HepG2 (cell line): Measurements from ENCODE around the gene TSHZ2. TPM values are rescaled to one million over a fixed set of nuclear protein-coding genes. Genes with fewer than 3 reads are reported as not detected.
A peak's percentile ranks its signal among the peaks of the same experiment; 100 is the strongest.

Experiments
- ATAC-seq: fragments of 200-7000 bp; cut with Tn5 transposase; 3 replicates; pipeline ENCODE4 v1.9.1; 2020; ENCODE audit warnings: mild to moderate bottlenecking, moderate library complexity
- BruUV-seq: library from RNA; stranded (reverse); fragments of 400-500 nt; replicated peaks from 2 replicates; lab custom pipeline; 2021; lab: Mats Ljungman, UMichigan
- CTCF ChIA-PET: fragments of 300-600 bp; formaldehyde crosslinking; extraction: SDS; loops from one replicate; lab custom pipeline; 2021; ENCODE audit warnings: low total read pairs, inconsistent platforms, low intra/inter-chr PET ratio; lab: Yijun Ruan, JAX
- POLR2A ChIA-PET: fragments of 350-600 bp; sonication (Branson Sonifier 250); formaldehyde crosslinking; loops from one replicate; lab custom pipeline; 2020; ENCODE audit warnings: antibody characterized with exemption, inconsistent platforms; lab: Yijun Ruan, JAX
- DNase-seq: peaks from one replicate; pipeline ENCODE4 v3.0.0-alpha.2; 2015; ENCODE audit warnings: low spot score
- FAIRE-seq: peaks from 3 replicates; lab custom pipeline; 2011; peaks lifted over from hg19 to GRCh38; lab: Jason Lieb, UNC
- H2AFZ ChIP-seq: one replicate; pipeline ENCODE4 v1.6.1; 2011; ENCODE audit warnings: low read length, inconsistent platforms
- H3K27ac ChIP-seq: fragments of 300-600 bp; 3 replicates; pipeline ENCODE4 v1.8.0; 2011; ENCODE audit warnings: mixed run types, mild to moderate bottlenecking, mixed read lengths, low read length, inconsistent platforms; ENCODE audit not compliant: insufficient read depth; ENCODE audit errors: extremely low read length
- H3K27me3 ChIP-seq, 2 experiments: fragments of 200-600 bp in 1 of 2; 2 replicates in 1 of 2; 3 replicates in 1 of 2; pipeline versions ENCODE4 v1.6.0 to v1.8.0; 2011; ENCODE audit warnings: low read length in 2 of 2, mild to moderate bottlenecking in 2 of 2, moderate library complexity in 2 of 2, inconsistent platforms in 1 of 2; ENCODE audit not compliant: insufficient read depth in 2 of 2, control insufficient read depth in 1 of 2
- H3K36me3 ChIP-seq, 2 experiments: fragments of 200-600 bp in 1 of 2; replicated peaks in 1 of 2; 2 replicates in 1 of 2; 3 replicates in 1 of 2; pipeline versions ENCODE4 v1.5.1 to v1.8.0; 2011; ENCODE audit warnings: low read length in 2 of 2, inconsistent platforms in 1 of 2; ENCODE audit not compliant: insufficient read depth in 2 of 2, control insufficient read depth in 1 of 2
- H3K4me1 ChIP-seq: 2 replicates; pipeline ENCODE4 v1.5.1; 2012; ENCODE audit warnings: low read length, inconsistent platforms; ENCODE audit not compliant: insufficient read depth
- H3K4me2 ChIP-seq: 2 replicates; pipeline ENCODE4 v1.6.0; 2011; ENCODE audit warnings: low read depth, low read length, inconsistent platforms
- H3K4me3 ChIP-seq, 3 experiments: fragments of 200-600 bp in 1 of 3; sonication (generic), shearing (Covaris generic) in 1 of 3; replicated peaks in 1 of 3; 2 replicates each; pipeline ENCODE4 v1.5.1; 2011 to 2016; ENCODE audit warnings: low read length in 3 of 3, inconsistent platforms in 2 of 3, low read depth in 2 of 3, mild to moderate bottlenecking in 2 of 3, control low read depth in 1 of 3, mixed read lengths in 1 of 3; ENCODE audit not compliant: insufficient read depth in 1 of 3
- H3K79me2 ChIP-seq: one replicate; pipeline ENCODE4 v1.6.1; 2011; ENCODE audit warnings: low read length, inconsistent platforms; ENCODE audit not compliant: insufficient read depth
- H3K9ac ChIP-seq: 2 replicates; pipeline ENCODE4 v1.6.0; 2011; ENCODE audit warnings: mild to moderate bottlenecking, low read depth, low read length, inconsistent platforms; ENCODE audit not compliant: insufficient read depth
- H3K9me3 ChIP-seq: 2 replicates; pipeline ENCODE4 v1.5.1; 2012; ENCODE audit warnings: mild to moderate bottlenecking, low read length
- H4K20me1 ChIP-seq: 2 replicates; pipeline ENCODE4 v1.6.0; 2011; ENCODE audit warnings: inconsistent platforms, mild to moderate bottlenecking, low read length, moderate library complexity; ENCODE audit not compliant: insufficient read depth
- BORCS8-MEF2B ChIP-seq: sonication (generic); formaldehyde crosslinking; IDR thresholded peaks from 2 replicates; pipeline ENCODE4 v1.8.0; 2022; ENCODE audit warnings: mild to moderate bottlenecking, missing genetic modification reagents
- CBX1 ChIP-seq: IDR thresholded peaks from one replicate; pipeline ENCODE4 v1.6.1; 2016; ENCODE audit warnings: antibody characterized with exemption, low read depth
- GABPB1 ChIP-seq: IDR thresholded peaks from 2 replicates; pipeline ENCODE4 v1.6.1; 2016; ENCODE audit warnings: mild to moderate bottlenecking, missing genetic modification reagents, moderate library complexity, missing compliant biosample characterization
- HDAC1 ChIP-seq: sonication (generic); formaldehyde crosslinking; IDR thresholded peaks from 2 replicates; pipeline ENCODE4 v1.5.1; 2020; ENCODE audit warnings: mild to moderate bottlenecking, missing genetic modification reagents
- MAFK ChIP-seq, 2 experiments: IDR thresholded peaks in 1 of 2; conservative IDR thresholded peaks in 1 of 2; 2 replicates each; pipeline ENCODE4 v1.6.1; 2011; ENCODE audit warnings: improper control_type of control experiment in 2 of 2, low read length in 2 of 2
- SALL1 ChIP-seq: sonication (generic); formaldehyde crosslinking; IDR thresholded peaks from 2 replicates; pipeline ENCODE4 v1.8.0; 2022; ENCODE audit warnings: mild to moderate bottlenecking, missing genetic modification reagents
- SAP130 ChIP-seq: IDR thresholded peaks from 2 replicates; pipeline ENCODE4 v1.6.1; 2016; ENCODE audit warnings: low read depth
- SOX6 ChIP-seq, 2 experiments: fragments of 450-650 bp in 1 of 2; sonication (generic) in 1 of 2; formaldehyde crosslinking in 1 of 2; IDR thresholded peaks; 2 replicates each; pipeline versions ENCODE4 v1.4.0 to v1.6.1; 2017 to 2020; ENCODE audit warnings: antibody characterized with exemption in 1 of 2, mild to moderate bottlenecking in 1 of 2, missing genetic modification reagents in 1 of 2
- TBX2 ChIP-seq: sonication (generic); formaldehyde crosslinking; IDR thresholded peaks from 2 replicates; pipeline ENCODE4 v1.5.0; 2020; ENCODE audit warnings: missing genetic modification reagents, mild to moderate bottlenecking, borderline replicate concordance
- ZBTB7B ChIP-seq: sonication (generic); formaldehyde crosslinking; IDR thresholded peaks from 2 replicates; pipeline ENCODE4 v1.4.0; 2020; ENCODE audit warnings: missing genetic modification reagents
- ZNF263 ChIP-seq: sonication (generic); formaldehyde crosslinking; IDR thresholded peaks from 2 replicates; pipeline ENCODE4 v1.4.0; 2020; ENCODE audit warnings: missing genetic modification reagents
- ZNF615 ChIP-seq: sonication (generic); formaldehyde crosslinking; IDR thresholded peaks from 2 replicates; pipeline ENCODE4 v1.5.0; 2020; ENCODE audit warnings: mild to moderate bottlenecking, missing genetic modification reagents, borderline replicate concordance
- ZNF703 ChIP-seq: sonication (generic); formaldehyde crosslinking; IDR thresholded peaks from 2 replicates; pipeline ENCODE4 v1.5.1; 2020; ENCODE audit warnings: missing genetic modification reagents, mild to moderate bottlenecking, moderate library complexity, borderline replicate concordance
- WGBS: methylation state at CpG from one replicate; pipeline ENCODE4 v1.1.6; 2017; ENCODE audit warnings: low lambda C conversion rate; 5-methylcytosine and 5-hydroxymethylcytosine counted together
- in situ Hi-C: cut with HindIII; loops from 2 replicates; pipeline ENCODE4 v1.10.0; 2017; ENCODE audit warnings: low pct_unique_long_range_greater_than_20kb; ENCODE audit not compliant: extremely low pct_ligation_motif_present
- intact Hi-C: fragments of 100-400 bp; cut with micrococcal nuclease; formaldehyde crosslinking; loops from one replicate; pipeline ENCODE4 v1.10.0; 2022; ENCODE audit not compliant: unreplicated experiment
- polyA plus RNA-seq, 8 experiments: library from polyadenylated mRNA; depleted of rRNA in 3 of 8; stranded (reverse) in 7 of 8; unstranded in 1 of 8; fragments of >200 nt; fragmentation: Illumina TruSeq in 4 of 8; extraction: Trizol in 4 of 8; gene quantifications; 2 replicates each; pipeline versions ENCODE4 v1.2.1 to v1.2.3, GENCODE V29; 2011 to 2016; ENCODE audit warnings: low read depth in 4 of 8, missing spikeins in 1 of 8, mixed read lengths in 1 of 8; ENCODE audit not compliant: insufficient read depth in 1 of 8
- total RNA-seq, 5 experiments: library from RNA; depleted of rRNA; stranded (reverse); fragments of >200 nt; fragmentation: Illumina TruSeq; extraction: Trizol; gene quantifications; 2 replicates each; pipeline ENCODE4 v1.2.3, GENCODE V29; 2016; ENCODE audit warnings: low read depth in 1 of 5
- TF ChIP-seq, protein P1 (sequence below): IDR thresholded peaks from 2 replicates; pipeline ENCODE4 v1.6.1; 2016; ENCODE audit warnings: low read depth, borderline replicate concordance
- TF ChIP-seq, protein P2 (sequence below): sonication (generic); formaldehyde crosslinking; IDR thresholded peaks from 2 replicates; pipeline ENCODE4 v1.4.0; 2020; ENCODE audit warnings: missing genetic modification reagents
- TF ChIP-seq, protein P3 (sequence below): IDR thresholded peaks from 2 replicates; pipeline ENCODE4 v1.6.1; 2018; ENCODE audit warnings: missing genetic modification reagents, mild to moderate bottlenecking, missing compliant biosample characterization
- TF ChIP-seq, protein P4 (sequence below), 2 experiments: fragments of 450-650 bp in 1 of 2; sonication (generic) in 1 of 2; formaldehyde crosslinking; IDR thresholded peaks; 2 replicates each; pipeline versions ENCODE4 v1.5.0 to v1.8.0; 2020 to 2022; ENCODE audit warnings: mild to moderate bottlenecking in 1 of 2, missing genetic modification reagents in 1 of 2

The TSHZ2 gene
- total and polyA plus RNA-seq, 2 of the 13 experiments (the other 11 are each of a cell fraction or from before 2014, with no cell fraction given): 0.01 TPM; not detected in 1

DNA sequence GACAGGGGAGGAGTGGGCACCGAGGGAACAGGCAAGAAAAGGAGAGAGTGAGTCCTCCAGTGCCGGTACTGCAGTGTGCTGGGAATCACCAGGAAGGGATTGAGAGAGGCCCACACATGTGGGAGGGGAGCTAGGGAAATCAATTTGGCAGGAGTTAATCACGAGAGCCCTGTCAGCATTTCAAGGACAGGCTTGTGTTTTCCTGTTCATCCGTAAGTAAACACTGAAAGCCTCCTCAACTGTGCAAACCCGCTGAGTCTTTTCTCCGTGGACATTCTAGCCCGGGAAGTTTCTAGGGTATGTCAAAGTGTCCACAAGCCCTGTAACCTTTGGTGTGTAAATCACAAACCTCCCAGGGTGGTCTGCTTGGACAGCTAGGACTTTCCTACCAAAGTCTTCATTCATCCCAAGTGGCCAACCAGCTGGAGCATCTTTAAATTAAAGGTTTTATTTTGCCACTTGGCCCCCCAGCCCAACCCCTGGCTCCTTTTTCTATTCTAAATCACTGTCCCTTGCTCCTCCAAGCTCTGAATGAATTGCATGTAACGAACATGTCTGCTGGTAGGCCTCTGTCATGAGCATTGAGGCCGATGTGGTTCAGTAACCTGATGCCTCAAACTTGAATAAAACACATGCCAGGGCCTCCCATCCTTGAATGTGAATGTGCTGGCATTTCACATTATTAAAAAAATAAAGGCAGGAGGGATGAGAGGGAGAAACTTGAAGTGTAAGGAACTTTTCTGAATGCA lies 472.4 kb downstream of the TSHZ2 start:
- Histone ChIP-seq H3K9ac (no peak overlapping the region), H4K20me1 (no peaks in the 10 kb centered on the region), H3K9me3 (peaks cover 17% of the 10 kb centered on the region), H3K4me2 (no peak overlapping the region), H3K27ac (no peak overlapping the region), H3K36me3 (no peaks in the 10 kb centered on the region), H3K4me1 (peaks cover 8% of the 10 kb centered on the region; the same call in 1 of the 2 replicates), H3K79me2 (no peaks in the 10 kb centered on the region), H2AFZ (no peak overlapping the region), H3K4me3 (no peak overlapping the region), H3K27me3 (peaks cover 0 to 6% of the 10 kb centered on the region in 2 experiments; a peak in 1 of 5 replicates)
- ChIA-PET CTCF (no interaction called here), POLR2A (no interaction called here)
- in situ Hi-C loops (no loop called here), intact Hi-C loops (no loop called here)
- ATAC-seq (peak; percentile 87), FAIRE-seq (no peak), DNase-seq (no peak)
- no TSS peak for BruUV-seq
- 27% methylated on average over 9 of the region's 9 CpGs for WGBS
- TF ChIP-seq ZNF703 (CRISPR knock-in tag) (no peak), ZBTB7B (CRISPR knock-in tag) (no peak), BORCS8-MEF2B (CRISPR knock-in tag) (no peak), TBX2 (CRISPR knock-in tag) (no peak), SOX6 (IDR thresholded peaks at IDR 0.05) (no peak), SOX6 (CRISPR knock-in tag; IDR thresholded peaks at IDR 0.05) (peak; percentile 40), ZNF615 (CRISPR knock-in tag) (no peak), SALL1 (CRISPR knock-in tag) (peak; percentile 60), ZNF263 (0 out of 2 replicates have a peak, but pooled peaks have one; percentile 24), MAFK (conservative IDR thresholded peaks at IDR 0.05 in 1 of 2, IDR thresholded peaks at IDR 0.05 in 1 of 2; ENCODE audit: low read length in 2 of 2) (peak; percentile 61 to 67; a peak in 3 of 4 replicates), HDAC1 (CRISPR knock-in tag) (0 out of 2 replicates have a peak, but pooled peaks have one; percentile 30), CBX1 (no peak), GABPB1 (CRISPR knock-in tag) (0 out of 2 replicates have a peak, but pooled peaks have one; percentile 33), SAP130 (CRISPR knock-in tag) (0 out of 2 replicates have a peak, but pooled peaks have one; percentile 39)
- TF ChIP-seq, protein P1, sequence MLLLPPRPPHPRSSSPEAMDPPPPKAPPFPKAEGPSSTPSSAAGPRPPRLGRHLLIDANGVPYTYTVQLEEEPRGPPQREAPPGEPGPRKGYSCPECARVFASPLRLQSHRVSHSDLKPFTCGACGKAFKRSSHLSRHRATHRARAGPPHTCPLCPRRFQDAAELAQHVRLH (CRISPR knock-in tag): 0 out of 2 replicates have a peak, but pooled peaks have one; percentile 48
- TF ChIP-seq, protein P2, sequence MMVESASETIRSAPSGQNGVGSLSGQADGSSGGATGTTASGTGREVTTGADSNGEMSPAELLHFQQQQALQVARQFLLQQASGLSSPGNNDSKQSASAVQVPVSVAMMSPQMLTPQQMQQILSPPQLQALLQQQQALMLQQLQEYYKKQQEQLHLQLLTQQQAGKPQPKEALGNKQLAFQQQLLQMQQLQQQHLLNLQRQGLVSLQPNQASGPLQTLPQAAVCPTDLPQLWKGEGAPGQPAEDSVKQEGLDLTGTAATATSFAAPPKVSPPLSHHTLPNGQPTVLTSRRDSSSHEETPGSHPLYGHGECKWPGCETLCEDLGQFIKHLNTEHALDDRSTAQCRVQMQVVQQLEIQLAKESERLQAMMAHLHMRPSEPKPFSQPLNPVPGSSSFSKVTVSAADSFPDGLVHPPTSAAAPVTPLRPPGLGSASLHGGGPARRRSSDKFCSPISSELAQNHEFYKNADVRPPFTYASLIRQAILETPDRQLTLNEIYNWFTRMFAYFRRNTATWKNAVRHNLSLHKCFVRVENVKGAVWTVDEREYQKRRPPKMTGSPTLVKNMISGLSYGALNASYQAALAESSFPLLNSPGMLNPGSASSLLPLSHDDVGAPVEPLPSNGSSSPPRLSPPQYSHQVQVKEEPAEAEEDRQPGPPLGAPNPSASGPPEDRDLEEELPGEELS: peak; percentile 57
- TF ChIP-seq, protein P3, sequence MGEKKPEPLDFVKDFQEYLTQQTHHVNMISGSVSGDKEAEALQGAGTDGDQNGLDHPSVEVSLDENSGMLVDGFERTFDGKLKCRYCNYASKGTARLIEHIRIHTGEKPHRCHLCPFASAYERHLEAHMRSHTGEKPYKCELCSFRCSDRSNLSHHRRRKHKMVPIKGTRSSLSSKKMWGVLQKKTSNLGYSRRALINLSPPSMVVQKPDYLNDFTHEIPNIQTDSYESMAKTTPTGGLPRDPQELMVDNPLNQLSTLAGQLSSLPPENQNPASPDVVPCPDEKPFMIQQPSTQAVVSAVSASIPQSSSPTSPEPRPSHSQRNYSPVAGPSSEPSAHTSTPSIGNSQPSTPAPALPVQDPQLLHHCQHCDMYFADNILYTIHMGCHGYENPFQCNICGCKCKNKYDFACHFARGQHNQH (CRISPR knock-in tag): 0 out of 2 replicates have a peak, but pooled peaks have one; percentile 34
- TF ChIP-seq, protein P4, sequence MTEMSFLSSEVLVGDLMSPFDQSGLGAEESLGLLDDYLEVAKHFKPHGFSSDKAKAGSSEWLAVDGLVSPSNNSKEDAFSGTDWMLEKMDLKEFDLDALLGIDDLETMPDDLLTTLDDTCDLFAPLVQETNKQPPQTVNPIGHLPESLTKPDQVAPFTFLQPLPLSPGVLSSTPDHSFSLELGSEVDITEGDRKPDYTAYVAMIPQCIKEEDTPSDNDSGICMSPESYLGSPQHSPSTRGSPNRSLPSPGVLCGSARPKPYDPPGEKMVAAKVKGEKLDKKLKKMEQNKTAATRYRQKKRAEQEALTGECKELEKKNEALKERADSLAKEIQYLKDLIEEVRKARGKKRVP (CRISPR knock-in tag; IDR thresholded peaks at IDR 0.05): no peak
